ENCODE measurements around the gene POLR2F.
"Not testable (repeated sequence)": the region's sequence is repeated elsewhere in the genome, so short reads cannot be mapped to it uniquely, and the experiment has no call there.

POLR2F gene

DNA sequence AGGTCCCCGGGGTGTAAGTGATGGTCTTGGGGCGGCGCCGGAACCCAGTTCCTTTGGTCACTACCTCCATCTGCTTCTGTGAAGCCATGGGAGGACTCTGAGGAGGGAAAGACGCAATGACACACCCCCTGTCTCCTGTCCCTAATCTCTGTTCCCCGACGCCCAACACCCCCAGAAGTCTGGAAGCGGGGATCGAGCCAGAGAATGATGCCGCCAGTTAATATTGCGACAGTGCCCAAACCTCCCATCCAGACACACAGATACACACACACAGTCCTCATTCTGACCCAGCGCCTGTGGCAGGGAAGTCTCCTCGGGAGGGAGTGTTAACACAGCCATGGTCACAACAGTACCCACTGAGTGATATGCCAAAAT is 450 bp upstream of the POLR2F start:
- Mint-ChIP-seq H3K9me3 (no peaks in the 10 kb centered on the region), H3K4me1 (ENCODE audit: low read depth) (peaks cover 20% of the 10 kb centered on the region), H3K27ac (no peak overlapping the region), H3K27me3 (ENCODE audit: low read depth) (peaks cover 13% of the 10 kb centered on the region), H3K36me3 (ENCODE audit: low read depth) (peaks cover 20% of the 10 kb centered on the region), H3K4me3 (peak overlapping the region; percentile 97)
- no peak for DNase-seq (ENCODE audit: low spot score)

DNA sequence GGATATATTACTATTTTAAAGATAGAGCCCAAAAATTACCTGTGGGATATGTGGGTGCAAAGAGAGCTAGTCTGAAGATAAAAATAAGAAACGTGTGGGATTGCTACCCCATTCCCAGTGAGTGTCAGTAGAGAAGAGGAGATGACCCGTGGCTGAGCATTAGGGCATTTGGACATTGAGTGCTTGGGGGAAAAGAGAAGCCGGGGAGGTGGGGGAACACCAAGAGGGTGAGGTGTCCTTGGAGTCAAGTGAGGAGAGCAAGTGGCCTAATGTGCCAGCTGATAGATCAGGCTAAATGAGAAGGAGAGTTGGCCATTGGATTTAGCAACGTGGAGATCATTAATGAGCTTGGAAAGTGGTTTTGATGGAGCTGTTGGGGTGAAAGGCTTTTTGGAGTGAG is 1.2 kb downstream of the POLR2F start:
- H3K27ac Mint-ChIP-seq, result no peak overlapping the region
- H3K9me3 Mint-ChIP-seq, result no peaks in the 10 kb centered on the region
- H3K27me3 Mint-ChIP-seq (ENCODE audit: low read depth), result peaks cover 13% of the 10 kb centered on the region
- no peak for DNase-seq (ENCODE audit: low spot score)
- peaks cover 33% of the 10 kb centered on the region for H3K36me3 Mint-ChIP-seq (ENCODE audit: low read depth)
- peaks cover 20% of the 10 kb centered on the region for H3K4me1 Mint-ChIP-seq (ENCODE audit: low read depth)
- peak overlapping the region; percentile 97 for H3K4me3 Mint-ChIP-seq

DNA sequence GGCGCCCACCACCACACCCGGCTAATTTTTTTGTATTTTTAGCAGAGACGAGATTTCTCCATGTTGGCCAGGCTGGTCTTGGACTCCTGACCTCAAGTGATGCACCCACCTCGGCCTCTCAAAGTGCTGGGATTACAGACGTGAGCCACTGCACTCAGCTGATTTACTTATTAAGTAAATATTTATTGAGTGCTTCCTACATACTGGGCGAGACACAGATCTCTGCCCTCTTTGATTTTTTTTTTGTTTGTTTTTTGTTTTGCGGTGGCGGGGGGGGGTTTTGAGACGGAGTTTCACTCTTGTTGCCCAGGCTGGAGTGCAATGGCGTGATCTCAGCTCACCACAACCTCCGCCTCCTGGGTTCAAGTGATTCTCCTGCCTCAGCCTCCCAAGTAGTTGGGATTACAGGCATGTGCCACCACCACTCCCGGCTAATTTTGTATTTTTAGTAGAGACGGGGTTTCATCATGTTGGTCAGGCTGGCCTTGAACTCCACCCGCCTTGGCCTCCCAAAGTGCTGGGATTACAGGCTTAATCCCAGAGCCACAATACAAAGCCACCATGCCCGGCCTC is 2.4 kb downstream of the POLR2F start:
- H3K27ac Mint-ChIP-seq; DNase-seq (ENCODE audit: low spot score); H3K9me3 Mint-ChIP-seq; H3K4me3 Mint-ChIP-seq: not testable (repeated sequence)
- Mint-ChIP-seq H3K36me3 (ENCODE audit: low read depth) (peaks cover 41% of the 10 kb centered on the region), H3K4me1 (ENCODE audit: low read depth) (peaks cover 20% of the 10 kb centered on the region), H3K27me3 (ENCODE audit: low read depth) (peaks cover 13% of the 10 kb centered on the region)

DNA sequence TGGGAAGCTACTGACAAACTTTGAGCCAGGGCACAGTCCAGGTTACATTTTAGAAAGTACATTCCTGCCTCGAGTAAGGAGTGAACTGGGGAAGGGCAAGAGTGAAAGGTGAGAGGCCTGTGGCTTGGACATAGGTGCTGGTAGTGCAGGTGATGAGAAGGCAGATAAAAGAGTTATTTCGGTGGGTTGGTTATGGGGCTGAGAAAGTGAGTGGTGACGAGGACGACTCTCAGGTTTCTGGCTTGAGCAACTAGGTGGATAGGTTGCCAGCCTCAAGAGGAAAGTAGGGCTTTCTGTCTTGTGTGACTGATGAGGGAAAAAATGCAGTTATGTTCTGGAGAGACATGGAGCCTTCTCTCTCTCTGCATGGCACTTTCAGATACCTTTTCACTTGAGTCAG is 3.7 kb downstream of the POLR2F start:
- H3K4me1 Mint-ChIP-seq (ENCODE audit: low read depth), result peaks cover 17% of the 10 kb centered on the region
- peaks cover 51% of the 10 kb centered on the region for H3K36me3 Mint-ChIP-seq (ENCODE audit: low read depth)
- peaks cover 6% of the 10 kb centered on the region for H3K27me3 Mint-ChIP-seq (ENCODE audit: low read depth)
- H3K4me3 Mint-ChIP-seq, result no peak overlapping the region
- DNase-seq (ENCODE audit: low spot score), result no peak
- H3K27ac Mint-ChIP-seq, result no peak overlapping the region
- H3K9me3 Mint-ChIP-seq, result no peaks in the 10 kb centered on the region

DNA sequence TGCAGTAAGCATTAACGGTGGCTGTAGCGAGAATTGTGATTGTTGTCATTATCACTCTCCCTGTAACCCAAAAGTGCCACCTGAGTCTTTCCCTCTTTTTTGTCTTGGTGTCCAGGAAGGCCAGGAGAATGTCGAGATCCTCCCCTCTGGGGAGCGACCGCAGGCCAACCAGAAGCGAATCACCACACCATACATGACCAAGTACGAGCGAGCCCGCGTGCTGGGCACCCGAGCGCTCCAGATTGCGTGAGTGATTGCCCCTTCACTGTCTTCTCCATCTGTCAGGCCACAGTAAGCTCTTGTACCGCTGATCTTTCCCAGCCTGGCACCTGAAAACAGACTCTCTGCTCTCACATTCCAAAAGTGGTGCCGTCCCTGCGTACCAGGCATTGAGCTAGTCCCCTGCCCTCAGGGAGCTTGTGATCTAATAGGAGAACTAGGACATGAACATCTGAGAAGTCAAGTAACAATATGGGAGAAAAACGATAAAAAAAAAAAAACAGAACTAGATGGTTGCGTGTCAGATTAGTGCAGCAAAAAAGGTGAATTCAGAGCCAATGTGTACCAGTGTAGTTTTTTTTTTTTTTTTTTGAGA is 5.8 kb downstream of the POLR2F start:
- no peak for DNase-seq (ENCODE audit: low spot score)
- Mint-ChIP-seq H3K36me3 (ENCODE audit: low read depth) (peaks cover 53% of the 10 kb centered on the region), H3K4me3 (no peak overlapping the region), H3K4me1 (ENCODE audit: low read depth) (peaks cover 9% of the 10 kb centered on the region), H3K27ac (no peak overlapping the region), H3K27me3 (ENCODE audit: low read depth) (no peaks in the 10 kb centered on the region), H3K9me3 (no peaks in the 10 kb centered on the region)

DNA sequence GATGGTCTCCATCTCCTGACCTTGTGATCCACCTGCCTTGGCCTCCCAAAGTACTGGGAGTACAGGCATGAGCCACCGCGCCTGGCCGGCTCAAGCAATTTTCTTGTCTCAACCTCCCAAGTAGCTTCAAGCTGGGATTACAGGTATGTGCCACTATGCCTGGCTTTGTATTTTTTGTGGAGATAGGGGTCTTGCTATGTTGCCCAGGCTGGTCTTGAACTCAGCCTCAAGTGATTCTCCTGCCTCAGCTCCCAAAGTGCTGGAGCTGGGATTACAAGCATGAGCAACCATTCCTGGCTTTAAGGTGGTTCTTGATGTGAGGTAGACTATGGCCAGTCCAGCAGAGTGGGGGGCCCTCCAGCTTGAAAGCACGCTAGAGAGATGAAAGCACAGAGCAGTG is 7.6 kb downstream of the POLR2F start:
- no peak for DNase-seq (ENCODE audit: low spot score)
- no peaks in the 10 kb centered on the region for H3K9me3 Mint-ChIP-seq
- peaks cover 3% of the 10 kb centered on the region for H3K4me1 Mint-ChIP-seq (ENCODE audit: low read depth)
- no peaks in the 10 kb centered on the region for H3K27me3 Mint-ChIP-seq (ENCODE audit: low read depth)
- H3K36me3 Mint-ChIP-seq (ENCODE audit: low read depth), result peaks cover 49% of the 10 kb centered on the region
- H3K4me3 Mint-ChIP-seq, result no peak overlapping the region
- no peak overlapping the region for H3K27ac Mint-ChIP-seq

DNA sequence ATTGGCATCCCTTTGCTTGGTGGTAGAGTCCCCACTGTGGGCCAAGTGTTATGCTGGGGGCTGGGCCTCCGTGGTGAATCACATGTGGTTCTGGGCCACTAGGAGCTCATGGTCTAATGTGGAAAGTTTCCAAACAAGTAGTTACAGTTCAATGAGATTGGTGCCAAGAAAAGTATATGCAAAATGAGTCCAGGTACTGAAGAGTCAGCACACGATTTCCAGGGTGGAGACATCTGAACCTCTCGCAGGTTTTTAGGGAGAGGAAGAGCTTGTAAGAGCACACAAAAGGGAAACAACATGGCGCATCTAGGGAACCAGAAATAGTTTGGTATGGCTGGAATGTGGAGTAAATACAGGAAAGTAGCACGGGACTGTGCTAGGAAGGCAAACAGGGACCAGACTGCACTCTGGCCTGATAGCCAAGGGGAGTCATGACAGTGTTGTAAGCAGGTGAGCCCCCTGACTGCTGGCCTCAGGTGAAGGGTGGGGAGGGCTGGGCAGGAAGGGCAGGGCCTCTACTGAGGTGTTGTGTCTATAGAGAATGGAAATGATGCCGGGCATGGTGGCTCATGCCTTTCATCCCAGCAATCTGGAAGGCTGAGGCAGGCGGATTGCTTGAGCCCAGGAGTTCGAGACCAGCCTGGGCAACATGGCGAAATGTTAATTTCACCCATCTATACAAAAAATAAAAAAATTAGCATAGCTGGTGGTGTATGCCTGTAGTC is 12.6 kb downstream of the POLR2F start:
- no peaks in the 10 kb centered on the region for H3K9me3 Mint-ChIP-seq
- DNase-seq (ENCODE audit: low spot score), result no peak
- no peaks in the 10 kb centered on the region for H3K27me3 Mint-ChIP-seq (ENCODE audit: low read depth)
- H3K36me3 Mint-ChIP-seq (ENCODE audit: low read depth), result peaks cover 24% of the 10 kb centered on the region
- no peak overlapping the region for H3K27ac Mint-ChIP-seq
- no peak overlapping the region for H3K4me3 Mint-ChIP-seq
- H3K4me1 Mint-ChIP-seq (ENCODE audit: low read depth), result no peaks in the 10 kb centered on the region

DNA sequence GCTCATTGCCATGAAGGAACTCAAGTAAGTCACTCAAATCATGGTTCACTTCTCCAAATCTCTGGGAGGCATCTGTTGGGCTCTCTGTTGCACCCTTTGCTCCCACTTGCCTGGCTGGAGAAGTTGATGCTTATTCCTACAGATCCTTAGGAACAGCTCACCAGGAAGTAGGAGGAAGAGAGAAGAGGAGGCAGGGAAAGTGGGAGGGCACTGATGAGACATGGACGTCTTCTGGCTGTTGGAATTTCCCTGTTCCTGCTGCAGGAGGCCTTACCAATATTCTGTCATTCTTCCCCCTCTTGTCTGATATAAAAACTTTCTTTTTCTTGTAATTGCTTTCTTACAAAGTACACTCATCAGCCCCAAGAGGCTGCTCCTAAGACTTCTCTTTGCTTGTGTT is 13.6 kb downstream of the POLR2F start:
- H3K4me1 Mint-ChIP-seq (ENCODE audit: low read depth), result no peaks in the 10 kb centered on the region
- no peaks in the 10 kb centered on the region for H3K27me3 Mint-ChIP-seq (ENCODE audit: low read depth)
- peaks cover 16% of the 10 kb centered on the region for H3K36me3 Mint-ChIP-seq (ENCODE audit: low read depth)
- H3K4me3 Mint-ChIP-seq, result no peak overlapping the region
- H3K27ac Mint-ChIP-seq, result no peak overlapping the region
- no peaks in the 10 kb centered on the region for H3K9me3 Mint-ChIP-seq
- no peak for DNase-seq (ENCODE audit: low spot score)

DNA sequence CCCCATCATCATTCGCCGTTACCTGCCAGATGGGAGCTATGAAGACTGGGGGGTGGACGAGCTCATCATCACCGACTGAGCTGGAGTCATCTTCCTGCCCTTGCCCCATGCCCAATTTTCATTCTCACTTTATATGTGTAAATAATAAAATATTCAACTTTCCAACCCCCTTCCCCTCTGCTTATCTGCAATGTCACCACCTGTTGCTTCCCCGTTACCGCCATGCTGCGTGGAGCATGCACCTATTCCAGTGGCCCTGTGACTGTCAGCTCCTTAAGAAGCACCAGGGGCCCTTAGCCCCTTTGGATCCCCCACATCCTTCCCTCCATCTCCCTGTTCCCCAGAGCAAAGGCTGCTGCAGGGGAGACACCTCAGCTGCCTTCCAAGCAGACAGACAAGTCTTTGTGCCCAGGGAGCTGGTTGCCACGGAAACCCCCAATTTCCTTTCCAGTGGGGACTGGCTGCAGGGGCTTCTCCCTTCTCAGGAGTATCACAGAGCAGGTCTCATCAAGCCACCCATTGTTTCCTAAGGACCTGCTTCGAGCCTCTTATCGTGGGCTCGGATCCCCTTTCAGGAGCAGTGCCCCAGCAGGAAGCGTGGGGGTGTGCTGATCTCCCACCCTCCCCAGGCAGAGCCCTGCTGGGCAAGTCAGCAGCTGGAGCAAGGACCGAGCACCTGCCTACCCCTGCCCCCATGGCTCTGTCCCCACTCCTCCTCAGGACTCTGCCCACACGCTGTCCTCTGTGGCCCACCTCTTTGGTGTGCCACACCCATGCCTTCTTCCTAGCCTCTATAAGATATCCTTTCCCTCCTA is 14.3 kb downstream of the POLR2F start:
- DNase-seq (ENCODE audit: low spot score), result no peak
- Mint-ChIP-seq H3K9me3 (no peaks in the 10 kb centered on the region), H3K36me3 (ENCODE audit: low read depth) (peaks cover 13% of the 10 kb centered on the region), H3K4me1 (ENCODE audit: low read depth) (no peaks in the 10 kb centered on the region), H3K27ac (no peak overlapping the region), H3K4me3 (no peak overlapping the region), H3K27me3 (ENCODE audit: low read depth) (no peaks in the 10 kb centered on the region)

DNA sequence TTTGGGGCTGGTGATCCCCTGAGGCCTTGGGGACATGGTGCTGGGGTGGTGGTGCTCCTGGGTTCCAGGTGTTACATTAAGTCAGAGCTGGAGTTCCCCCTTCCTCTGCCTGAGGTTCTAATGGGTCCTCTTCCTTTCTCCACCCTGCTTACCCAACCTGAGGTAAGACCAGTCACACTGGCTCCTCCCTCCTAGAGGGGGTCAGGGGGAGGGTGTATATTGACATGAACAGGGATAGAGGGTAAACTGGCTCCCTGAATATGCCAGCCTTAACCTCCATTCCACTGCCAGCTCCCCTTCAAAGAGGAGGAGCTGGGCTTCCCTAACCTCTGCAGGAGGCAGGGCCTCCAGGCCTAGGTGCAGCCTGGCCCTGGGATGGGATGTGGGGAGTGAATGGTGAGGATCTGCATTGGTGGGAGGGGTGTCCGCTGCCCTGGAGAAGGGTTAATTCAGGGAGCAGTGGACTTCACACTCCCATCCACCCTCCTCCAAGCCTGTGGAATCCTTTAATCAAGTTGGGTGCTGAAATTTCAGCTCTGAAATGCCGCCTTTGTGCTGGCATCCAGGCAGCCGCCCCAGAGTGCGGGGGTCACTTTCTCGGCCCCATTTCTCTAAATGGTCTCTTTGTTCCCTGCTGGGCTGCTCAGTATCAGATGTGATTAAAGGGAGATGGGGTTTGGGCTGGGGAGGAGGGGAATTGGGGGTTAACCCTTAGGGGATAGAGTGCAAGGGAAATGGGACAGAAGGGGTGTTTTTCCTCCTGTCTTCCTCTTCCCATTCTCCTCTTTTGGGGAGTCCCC is 15.2 kb downstream of the POLR2F start:
- no peaks in the 10 kb centered on the region for H3K9me3 Mint-ChIP-seq
- no peaks in the 10 kb centered on the region for H3K27me3 Mint-ChIP-seq (ENCODE audit: low read depth)
- H3K36me3 Mint-ChIP-seq (ENCODE audit: low read depth), result peaks cover 13% of the 10 kb centered on the region
- no peaks in the 10 kb centered on the region for H3K4me1 Mint-ChIP-seq (ENCODE audit: low read depth)
- H3K27ac Mint-ChIP-seq, result no peak overlapping the region
- H3K4me3 Mint-ChIP-seq, result no peak overlapping the region
- no peak for DNase-seq (ENCODE audit: low spot score)

DNA sequence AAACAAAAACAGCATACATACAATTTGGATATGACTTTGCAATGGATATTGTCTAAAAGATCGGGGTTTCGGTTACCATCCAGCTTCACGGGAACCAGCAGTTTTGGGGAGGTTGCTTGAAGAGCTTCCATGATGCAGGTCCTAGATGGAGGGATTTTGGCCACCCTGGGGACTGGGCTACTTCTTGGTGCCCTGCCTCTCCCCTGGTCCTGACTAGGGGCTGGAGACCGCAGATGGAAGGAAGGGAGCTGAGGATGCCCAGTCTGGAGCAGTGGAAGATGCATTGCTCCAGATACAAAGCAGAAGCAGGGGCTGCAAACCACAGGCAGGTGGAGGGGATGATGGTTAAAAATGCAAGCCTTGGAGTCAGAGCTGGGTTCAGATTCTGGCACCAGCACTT is 17.4 kb downstream of the POLR2F start:
- no peak overlapping the region for H3K27ac Mint-ChIP-seq
- H3K36me3 Mint-ChIP-seq (ENCODE audit: low read depth), result peaks cover 10% of the 10 kb centered on the region
- no peaks in the 10 kb centered on the region for H3K27me3 Mint-ChIP-seq (ENCODE audit: low read depth)

DNA sequence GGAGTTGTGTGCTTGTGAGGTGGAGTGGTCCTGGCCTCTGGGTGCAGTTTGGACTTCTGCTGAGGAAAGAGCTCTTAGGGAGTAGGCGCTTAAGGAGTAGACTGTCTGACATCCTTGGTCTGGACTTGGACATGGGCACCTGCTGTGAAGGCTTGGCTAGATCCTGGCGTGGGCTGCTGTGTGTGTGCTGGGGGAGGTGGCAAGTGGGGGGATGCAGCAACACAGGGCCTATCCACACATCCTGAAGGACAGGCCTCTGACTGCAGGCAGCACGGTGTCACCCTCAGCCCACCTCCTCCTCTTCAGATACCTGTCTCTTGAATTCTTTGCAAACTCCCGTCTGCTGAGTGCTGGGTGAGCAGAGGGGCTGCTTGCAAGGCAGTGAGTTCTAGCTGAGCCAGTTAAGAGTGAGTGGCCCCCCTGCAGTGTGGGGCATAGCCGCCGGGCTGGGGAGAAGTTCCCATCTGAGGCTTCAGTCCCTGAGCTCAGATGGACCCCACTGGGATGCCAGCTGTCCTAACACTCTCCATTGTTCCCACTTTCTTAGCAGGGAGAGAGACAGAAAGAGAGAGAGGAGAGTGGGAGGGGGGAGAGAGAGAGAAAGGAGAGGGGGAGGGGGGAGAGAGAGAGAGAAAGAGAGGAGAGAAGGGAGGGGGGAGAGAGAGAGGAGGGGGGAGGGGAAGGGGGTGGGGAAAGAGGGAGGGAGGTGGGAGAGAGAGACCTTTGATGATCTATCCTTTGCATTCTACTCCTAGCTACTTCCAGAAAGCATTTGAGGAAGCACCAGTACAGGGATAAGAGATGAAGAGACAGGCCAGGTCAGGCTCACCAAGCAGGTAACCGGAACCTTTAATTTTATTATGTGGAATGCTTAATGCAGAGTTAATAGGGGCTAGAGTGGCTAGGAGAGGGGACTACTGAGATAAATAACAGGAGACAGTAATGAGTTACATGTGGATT is 18.3 kb downstream of the POLR2F start:
- no peak for DNase-seq (ENCODE audit: low spot score)
- H3K27ac Mint-ChIP-seq, result no peak overlapping the region
- no peaks in the 10 kb centered on the region for H3K9me3 Mint-ChIP-seq
- H3K36me3 Mint-ChIP-seq (ENCODE audit: low read depth), result peaks cover 10% of the 10 kb centered on the region
- H3K27me3 Mint-ChIP-seq (ENCODE audit: low read depth), result no peaks in the 10 kb centered on the region
- H3K4me1 Mint-ChIP-seq (ENCODE audit: low read depth), result no peaks in the 10 kb centered on the region
- H3K4me3 Mint-ChIP-seq, result no peak overlapping the region

More for the DNA sequence above, 17.4 kb downstream of the POLR2F start:
- Mint-ChIP-seq H3K4me1 (ENCODE audit: low read depth) (no peaks in the 10 kb centered on the region), H3K9me3 (no peaks in the 10 kb centered on the region), H3K4me3 (no peak overlapping the region)
- DNase-seq (ENCODE audit: low spot score), result no peak

DNA sequence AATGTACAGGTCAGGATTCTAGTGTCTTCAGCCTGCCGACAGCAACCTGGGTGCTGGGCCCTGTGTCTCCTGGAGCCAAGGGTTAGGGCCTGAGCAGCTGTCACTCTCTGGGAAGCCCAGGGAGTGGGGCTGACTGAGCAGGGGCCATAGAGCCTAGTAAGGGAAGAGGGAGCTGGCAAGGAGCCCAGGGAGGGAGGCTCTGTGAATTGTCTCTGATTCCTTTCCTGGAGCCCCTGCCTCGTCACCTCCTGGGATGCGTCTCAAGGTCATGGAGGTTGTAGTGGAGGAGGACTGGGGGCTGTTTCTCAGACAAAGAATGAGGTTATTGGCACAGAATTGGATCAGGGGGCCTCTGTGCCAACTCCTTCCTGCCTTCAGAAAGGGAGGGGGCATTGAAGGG is 19.0 kb downstream of the POLR2F start:
- H3K4me3 Mint-ChIP-seq, result no peak overlapping the region
- H3K9me3 Mint-ChIP-seq, result no peaks in the 10 kb centered on the region
- no peak overlapping the region for H3K27ac Mint-ChIP-seq
- DNase-seq (ENCODE audit: low spot score), result no peak
- no peaks in the 10 kb centered on the region for H3K4me1 Mint-ChIP-seq (ENCODE audit: low read depth)
- no peaks in the 10 kb centered on the region for H3K27me3 Mint-ChIP-seq (ENCODE audit: low read depth)
- peaks cover 7% of the 10 kb centered on the region for H3K36me3 Mint-ChIP-seq (ENCODE audit: low read depth)

All from T-helper 2 cell treated with Interferon-gamma antibody and Interleukin-4, amounts not matched to agents 5 μg/mL and 100 μg/mL, for 36 hours (primary cell).